ENCODE results near the gene METTL5. TPM values are rescaled to one million over a fixed set of nuclear protein-coding genes. Genes with fewer than 3 reads are reported as not detected.

Gene METTL5
- total and polyA plus RNA-seq, 9 of the 15 experiments (the other 6 are each of a cell fraction or from before 2014, with no cell fraction given) = 149 to 471 (median 224) TPM

DNA sequence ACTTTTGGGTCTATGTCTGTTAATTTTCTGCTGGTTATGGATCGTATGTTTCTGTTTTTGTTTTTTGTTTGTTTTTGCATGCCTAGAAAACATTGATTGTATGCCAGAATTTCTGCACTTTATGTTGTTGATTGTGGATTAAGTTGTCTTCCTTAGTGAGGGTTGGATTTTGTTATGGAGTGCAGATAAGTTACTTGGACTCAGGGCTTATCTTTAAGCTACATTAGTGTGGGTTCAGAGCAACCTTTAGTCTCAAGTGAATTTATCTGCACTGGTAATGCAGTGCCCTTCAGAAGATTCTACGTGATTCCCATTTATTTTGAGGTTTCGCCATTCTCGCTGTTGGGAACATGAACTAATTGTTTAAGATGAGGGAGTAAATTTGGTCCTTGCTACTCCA lies 35.4 kb upstream of the METTL5 start:
- DNase-seq (ENCODE audit: extremely low read depth in 1 of 4, low spot score in 3 of 4) = peak in 2 of 4 experiments; percentile 14 to 55
- 0 out of 2 replicates have a peak overlapping the region, but pooled peaks have one; percentile 11 for H3K4me2 ChIP-seq (ENCODE audit: insufficient read depth, low read length)
- 17% methylated on average over 4 of the region's 4 CpGs for WGBS (ENCODE audit: insufficient coverage, low coverage, missing lambda C conversion rate)
- no peak overlapping the region for H2AFZ ChIP-seq (ENCODE audit: low read depth, low read length)
- in situ Hi-C loops (cut with MboI) = no loop called here
- FAIRE-seq = peak; percentile 67
- H3K36me3 ChIP-seq (ENCODE audit: control insufficient read depth, insufficient read depth, low read length) = peaks cover 8% of the 10 kb centered on the region; the same call in 1 of the 3 replicates
- H3K27ac ChIP-seq (ENCODE audit: extremely low read depth, low read depth, low read length) = peak overlapping the region; percentile 5; the same call in 1 of the 3 replicates
- ATAC-seq = peak; percentile 69
- no peaks in the 10 kb centered on the region for H3K27me3 ChIP-seq (ENCODE audit: control insufficient read depth in 2 of 2, insufficient read depth in 2 of 2, low read length in 2 of 2)
- no peak overlapping the region for H3K4me3 ChIP-seq
- no peaks in the 10 kb centered on the region for H3K9me3 ChIP-seq (replicated peaks; ENCODE audit: control insufficient read depth, insufficient read depth, low read depth, low read length)
- H3K9me1 ChIP-seq (ENCODE audit: control insufficient read depth, insufficient read depth, low read length) = no peaks in the 10 kb centered on the region
- intact Hi-C loops (cut with micrococcal nuclease) = no loop called here
- POLR2A ChIA-PET = interaction anchor here (0.6 to 0.8 kb wide), 2 partner anchors 9 to 106 kb away, joined by 3 to 4 read pairs; no protein-coding TSS in a partner anchor
- BruUV-seq (replicated peaks) = no TSS peak
- peaks cover 74% of the 10 kb centered on the region for H3K79me2 ChIP-seq (ENCODE audit: control insufficient read depth, insufficient read depth, low read length)
- peaks cover 7 to 9% of the 10 kb centered on the region in 2 experiments; a peak in 4 of 5 replicates for H3K4me1 ChIP-seq (replicated peaks in 1 of 2; ENCODE audit: control insufficient read depth in 2 of 2, insufficient read depth in 2 of 2, low read length in 2 of 2)
- no peak overlapping the region for H3K9ac ChIP-seq (ENCODE audit: insufficient read depth in 1 of 2, low read depth in 2 of 2, low read length in 2 of 2)
- no peaks in the 10 kb centered on the region; the same call in 1 of the 2 replicates for H4K20me1 ChIP-seq (replicated peaks; ENCODE audit: control insufficient read depth, insufficient read depth, low read length)
- CTCF ChIA-PET (ENCODE audit: low intra/inter-chr PET ratio) = no interaction called here
- TF ChIP-seq E2F1 (CRISPR knock-in tag; IDR thresholded peaks at IDR 0.05) (no peak), FOXK2 (conservative IDR thresholded peaks at IDR 0.05 in 1 of 2, IDR thresholded peaks at IDR 0.05 in 1 of 2; ENCODE audit: low read depth in 2 of 2) (no peak), HMBOX1 (IDR thresholded peaks at IDR 0.05) (peak; percentile 92), ZNF277 (CRISPR knock-in tag; IDR thresholded peaks at IDR 0.05; ENCODE audit: borderline replicate concordance) (no peak), NONO (IDR thresholded peaks at IDR 0.05; ENCODE audit: low read depth in 2 of 2, low read length in 1 of 2) (no peak), E4F1 (CRISPR knock-in tag; IDR thresholded peaks at IDR 0.05; ENCODE audit: borderline replicate concordance) (no peak), CBFB (CRISPR knock-in tag; IDR thresholded peaks at IDR 0.05) (no peak), PURB (CRISPR knock-in tag; IDR thresholded peaks at IDR 0.05; ENCODE audit: low read depth) (no peak), NFATC3 (IDR thresholded peaks at IDR 0.05) (0 out of 2 replicates have a peak, but pooled peaks have one; percentile 15), NFE2 (IDR thresholded peaks at IDR 0.05; ENCODE audit: low read depth) (no peak), ZNF280A (IDR thresholded peaks at IDR 0.05; ENCODE audit: low read depth, partially characterized antibody) (no peak), MIER1 (IDR thresholded peaks at IDR 0.05; ENCODE audit: low read depth) (no peak), NR2C1 (IDR thresholded peaks at IDR 0.05) (no peak), NR2C1 (tag; IDR thresholded peaks at IDR 0.05) (no peak)

Measured in K562 (cell line).